ENCODE data around the gene CUTA. TPM values are rescaled to one million over a fixed set of nuclear protein-coding genes. Genes with fewer than 3 reads are reported as not detected.

The CUTA gene
- total and polyA plus RNA-seq, 2 experiments from 2014 or later: 207 to 421 TPM

DNA sequence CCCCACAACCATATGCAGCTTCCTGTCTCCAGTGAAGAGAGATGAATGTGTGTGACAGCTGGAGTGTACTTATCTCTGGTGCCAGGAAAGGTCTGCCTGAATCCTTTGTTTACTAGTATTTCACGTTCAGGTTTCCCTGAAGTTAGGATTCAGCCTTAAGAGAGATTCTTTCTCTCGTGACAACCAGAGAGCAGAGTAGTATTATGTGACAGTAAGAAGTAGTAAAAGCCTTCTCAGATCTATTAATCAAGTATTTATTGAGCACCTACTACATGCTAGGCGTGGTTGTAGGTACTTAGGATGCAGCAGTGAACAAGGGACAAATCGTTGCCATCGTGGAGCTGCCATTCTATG is 25.3 kb downstream of the CUTA start (continued):
- TF ChIP-seq, protein P1, sequence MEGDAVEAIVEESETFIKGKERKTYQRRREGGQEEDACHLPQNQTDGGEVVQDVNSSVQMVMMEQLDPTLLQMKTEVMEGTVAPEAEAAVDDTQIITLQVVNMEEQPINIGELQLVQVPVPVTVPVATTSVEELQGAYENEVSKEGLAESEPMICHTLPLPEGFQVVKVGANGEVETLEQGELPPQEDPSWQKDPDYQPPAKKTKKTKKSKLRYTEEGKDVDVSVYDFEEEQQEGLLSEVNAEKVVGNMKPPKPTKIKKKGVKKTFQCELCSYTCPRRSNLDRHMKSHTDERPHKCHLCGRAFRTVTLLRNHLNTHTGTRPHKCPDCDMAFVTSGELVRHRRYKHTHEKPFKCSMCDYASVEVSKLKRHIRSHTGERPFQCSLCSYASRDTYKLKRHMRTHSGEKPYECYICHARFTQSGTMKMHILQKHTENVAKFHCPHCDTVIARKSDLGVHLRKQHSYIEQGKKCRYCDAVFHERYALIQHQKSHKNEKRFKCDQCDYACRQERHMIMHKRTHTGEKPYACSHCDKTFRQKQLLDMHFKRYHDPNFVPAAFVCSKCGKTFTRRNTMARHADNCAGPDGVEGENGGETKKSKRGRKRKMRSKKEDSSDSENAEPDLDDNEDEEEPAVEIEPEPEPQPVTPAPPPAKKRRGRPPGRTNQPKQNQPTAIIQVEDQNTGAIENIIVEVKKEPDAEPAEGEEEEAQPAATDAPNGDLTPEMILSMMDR (conservative IDR thresholded peaks at IDR 0.05; ENCODE audit: low read depth in 2 of 2): no peak
- no peak for TF ChIP-seq STAT1 (IDR thresholded peaks at IDR 0.05; ENCODE audit: unreplicated experiment)
- no peak for TF ChIP-seq ZNF114 (CRISPR knock-in tag; IDR thresholded peaks at IDR 0.05)
- TF ChIP-seq, protein P2, sequence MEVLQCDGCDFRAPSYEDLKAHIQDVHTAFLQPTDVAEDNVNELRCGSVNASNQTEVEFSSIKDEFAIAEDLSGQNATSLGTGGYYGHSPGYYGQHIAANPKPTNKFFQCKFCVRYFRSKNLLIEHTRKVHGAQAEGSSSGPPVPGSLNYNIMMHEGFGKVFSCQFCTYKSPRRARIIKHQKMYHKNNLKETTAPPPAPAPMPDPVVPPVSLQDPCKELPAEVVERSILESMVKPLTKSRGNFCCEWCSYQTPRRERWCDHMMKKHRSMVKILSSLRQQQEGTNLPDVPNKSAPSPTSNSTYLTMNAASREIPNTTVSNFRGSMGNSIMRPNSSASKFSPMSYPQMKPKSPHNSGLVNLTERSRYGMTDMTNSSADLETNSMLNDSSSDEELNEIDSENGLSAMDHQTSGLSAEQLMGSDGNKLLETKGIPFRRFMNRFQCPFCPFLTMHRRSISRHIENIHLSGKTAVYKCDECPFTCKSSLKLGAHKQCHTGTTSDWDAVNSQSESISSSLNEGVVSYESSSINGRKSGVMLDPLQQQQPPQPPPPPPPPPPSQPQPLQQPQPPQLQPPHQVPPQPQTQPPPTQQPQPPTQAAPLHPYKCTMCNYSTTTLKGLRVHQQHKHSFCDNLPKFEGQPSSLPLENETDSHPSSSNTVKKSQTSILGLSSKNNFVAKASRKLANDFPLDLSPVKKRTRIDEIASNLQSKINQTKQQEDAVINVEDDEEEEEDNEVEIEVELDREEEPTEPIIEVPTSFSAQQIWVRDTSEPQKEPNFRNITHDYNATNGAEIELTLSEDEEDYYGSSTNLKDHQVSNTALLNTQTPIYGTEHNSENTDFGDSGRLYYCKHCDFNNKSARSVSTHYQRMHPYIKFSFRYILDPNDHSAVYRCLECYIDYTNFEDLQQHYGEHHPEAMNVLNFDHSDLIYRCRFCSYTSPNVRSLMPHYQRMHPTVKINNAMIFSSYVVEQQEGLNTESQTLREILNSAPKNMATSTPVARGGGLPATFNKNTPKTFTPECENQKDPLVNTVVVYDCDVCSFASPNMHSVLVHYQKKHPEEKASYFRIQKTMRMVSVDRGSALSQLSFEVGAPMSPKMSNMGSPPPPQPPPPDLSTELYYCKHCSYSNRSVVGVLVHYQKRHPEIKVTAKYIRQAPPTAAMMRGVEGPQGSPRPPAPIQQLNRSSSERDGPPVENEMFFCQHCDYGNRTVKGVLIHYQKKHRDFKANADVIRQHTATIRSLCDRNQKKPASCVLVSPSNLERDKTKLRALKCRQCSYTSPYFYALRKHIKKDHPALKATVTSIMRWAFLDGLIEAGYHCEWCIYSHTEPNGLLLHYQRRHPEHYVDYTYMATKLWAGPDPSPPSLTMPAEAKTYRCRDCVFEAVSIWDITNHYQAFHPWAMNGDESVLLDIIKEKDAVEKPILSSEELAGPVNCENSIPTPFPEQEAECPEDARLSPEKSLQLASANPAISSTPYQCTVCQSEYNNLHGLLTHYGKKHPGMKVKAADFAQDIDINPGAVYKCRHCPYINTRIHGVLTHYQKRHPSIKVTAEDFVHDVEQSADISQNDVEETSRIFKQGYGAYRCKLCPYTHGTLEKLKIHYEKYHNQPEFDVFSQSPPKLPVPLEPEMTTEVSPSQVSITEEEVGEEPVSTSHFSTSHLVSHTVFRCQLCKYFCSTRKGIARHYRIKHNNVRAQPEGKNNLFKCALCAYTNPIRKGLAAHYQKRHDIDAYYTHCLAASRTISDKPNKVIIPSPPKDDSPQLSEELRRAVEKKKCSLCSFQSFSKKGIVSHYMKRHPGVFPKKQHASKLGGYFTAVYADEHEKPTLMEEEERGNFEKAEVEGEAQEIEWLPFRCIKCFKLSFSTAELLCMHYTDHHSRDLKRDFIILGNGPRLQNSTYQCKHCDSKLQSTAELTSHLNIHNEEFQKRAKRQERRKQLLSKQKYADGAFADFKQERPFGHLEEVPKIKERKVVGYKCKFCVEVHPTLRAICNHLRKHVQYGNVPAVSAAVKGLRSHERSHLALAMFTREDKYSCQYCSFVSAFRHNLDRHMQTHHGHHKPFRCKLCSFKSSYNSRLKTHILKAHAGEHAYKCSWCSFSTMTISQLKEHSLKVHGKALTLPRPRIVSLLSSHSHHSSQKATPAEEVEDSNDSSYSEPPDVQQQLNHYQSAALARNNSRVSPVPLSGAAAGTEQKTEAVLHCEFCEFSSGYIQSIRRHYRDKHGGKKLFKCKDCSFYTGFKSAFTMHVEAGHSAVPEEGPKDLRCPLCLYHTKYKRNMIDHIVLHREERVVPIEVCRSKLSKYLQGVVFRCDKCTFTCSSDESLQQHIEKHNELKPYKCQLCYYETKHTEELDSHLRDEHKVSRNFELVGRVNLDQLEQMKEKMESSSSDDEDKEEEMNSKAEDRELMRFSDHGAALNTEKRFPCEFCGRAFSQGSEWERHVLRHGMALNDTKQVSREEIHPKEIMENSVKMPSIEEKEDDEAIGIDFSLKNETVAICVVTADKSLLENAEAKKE (CRISPR knock-in tag; IDR thresholded peaks at IDR 0.05): no peak

DNA sequence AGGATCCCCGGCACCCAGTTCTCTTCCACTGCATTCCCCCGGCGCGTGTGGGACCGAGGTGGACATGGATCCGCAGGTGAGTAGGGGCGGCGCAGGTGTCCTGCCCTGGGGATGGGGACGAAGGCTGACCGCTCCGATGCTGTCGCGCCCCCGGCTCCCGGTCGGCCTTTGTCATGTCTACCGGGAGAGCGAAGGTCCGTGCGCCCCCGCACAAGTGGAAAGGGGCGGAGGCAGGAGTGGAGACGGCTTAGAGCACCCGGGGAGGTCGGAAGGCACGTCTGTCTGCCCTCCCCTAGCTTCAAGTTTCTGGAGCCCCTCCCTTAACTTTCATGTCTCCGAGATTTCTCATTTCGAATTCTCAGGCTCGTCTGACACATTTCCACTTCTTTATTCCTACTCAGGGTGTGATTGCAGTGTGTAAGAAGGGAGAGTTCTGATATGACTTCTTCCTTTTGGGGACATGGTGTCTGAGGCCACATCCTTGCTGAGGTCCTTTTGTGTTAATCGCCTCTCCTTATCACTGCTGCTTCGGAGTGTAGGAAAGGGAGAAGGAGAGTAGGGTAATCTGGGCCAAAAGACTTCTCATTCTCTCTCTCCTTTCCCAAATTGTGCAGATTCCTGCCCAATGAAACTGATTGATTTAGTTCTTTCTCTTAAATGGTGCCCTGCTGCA is 25.8 kb downstream of the CUTA start:
- peaks cover 8% of the 10 kb centered on the region for H3K4me1 ChIP-seq (ENCODE audit: insufficient read depth)
- H3K27ac ChIP-seq (ENCODE audit: low read depth): peak overlapping the region; percentile 72
- TF ChIP-seq EZH2 (IDR thresholded peaks at IDR 0.05; ENCODE audit: low read depth, unreplicated experiment) (no peak), ZNF114 (CRISPR knock-in tag; IDR thresholded peaks at IDR 0.05) (no peak), POLR2AphosphoS5 (IDR thresholded peaks at IDR 0.05; ENCODE audit: low read depth) (no peak), EZH2phosphoT487 (IDR thresholded peaks at IDR 0.05; ENCODE audit: unreplicated experiment) (no peak)
- TF ChIP-seq, protein P3, sequence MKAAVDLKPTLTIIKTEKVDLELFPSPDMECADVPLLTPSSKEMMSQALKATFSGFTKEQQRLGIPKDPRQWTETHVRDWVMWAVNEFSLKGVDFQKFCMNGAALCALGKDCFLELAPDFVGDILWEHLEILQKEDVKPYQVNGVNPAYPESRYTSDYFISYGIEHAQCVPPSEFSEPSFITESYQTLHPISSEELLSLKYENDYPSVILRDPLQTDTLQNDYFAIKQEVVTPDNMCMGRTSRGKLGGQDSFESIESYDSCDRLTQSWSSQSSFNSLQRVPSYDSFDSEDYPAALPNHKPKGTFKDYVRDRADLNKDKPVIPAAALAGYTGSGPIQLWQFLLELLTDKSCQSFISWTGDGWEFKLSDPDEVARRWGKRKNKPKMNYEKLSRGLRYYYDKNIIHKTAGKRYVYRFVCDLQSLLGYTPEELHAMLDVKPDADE (IDR thresholded peaks at IDR 0.05): no peak
- H3K79me2 ChIP-seq (replicated peaks; ENCODE audit: insufficient read depth): peaks cover 53% of the 10 kb centered on the region
- Mint-ChIP-seq H3K36me3 (ENCODE audit: low read depth) (peaks cover 4% of the 10 kb centered on the region; the same call in 2 of the 3 replicates), H3K4me3 (peak overlapping the region; percentile 91), H3K4me1 (peaks cover 28% of the 10 kb centered on the region), H3K27me3 (ENCODE audit: insufficient read depth, low read depth, poor library complexity) (peaks cover 5% of the 10 kb centered on the region), H3K9me3 (no peaks in the 10 kb centered on the region; the same call in 2 of the 3 replicates), H3K27ac (peak overlapping the region; percentile 94)
- no peaks in the 10 kb centered on the region for H3K9me2 ChIP-seq (ENCODE audit: insufficient read depth)
- DNase-seq (ENCODE audit: low spot score) (peak; percentile 21), ATAC-seq (peak; percentile 11)
- H3K27me3 ChIP-seq (ENCODE audit: insufficient read depth): no peaks in the 10 kb centered on the region
- H3K4me2 ChIP-seq: peak overlapping the region; percentile 94
- peaks cover 41% of the 10 kb centered on the region for H4K20me1 ChIP-seq (replicated peaks; ENCODE audit: insufficient read depth)
- peaks cover 5% of the 10 kb centered on the region; the same call in 1 of the 2 replicates for H3F3A ChIP-seq (replicated peaks; ENCODE audit: low read depth)
- no peaks in the 10 kb centered on the region for H3K36me3 ChIP-seq (ENCODE audit: insufficient read depth)
- peak overlapping the region; percentile 64; the same call in 1 of the 2 replicates for H2AFZ ChIP-seq
- H3K4me3 ChIP-seq: peak overlapping the region; percentile 92

All from GM23338 (cell line).